ENCODE measurements around the gene AICDA. TPM values are rescaled to one million over a fixed set of nuclear protein-coding genes. Genes with fewer than 3 reads are reported as not detected.
"Not testable (repeated sequence)": the region's sequence is repeated elsewhere in the genome, so short reads cannot be mapped to it uniquely, and the experiment has no call there.

The AICDA gene
- total RNA-seq, 4 donors from 2014 or later = not detected

DNA sequence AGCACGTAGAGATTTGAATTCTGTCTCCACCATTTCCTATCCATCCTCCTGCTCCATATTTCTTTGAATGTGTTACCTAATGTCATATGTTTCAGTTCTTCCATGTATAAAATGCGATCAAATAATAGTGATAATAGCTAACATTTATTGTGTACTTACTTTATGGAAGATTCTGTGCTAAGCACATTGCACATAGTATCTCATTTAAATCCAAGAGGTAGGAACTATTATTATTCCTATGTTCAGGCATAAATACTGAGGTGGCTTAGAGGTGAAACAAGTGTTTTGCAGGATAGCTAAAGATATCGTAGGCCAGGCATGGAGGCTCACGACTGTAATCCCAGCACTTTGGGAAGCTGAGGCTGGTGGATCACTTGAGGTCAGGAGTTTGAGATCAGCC lies 17.5 kb upstream of the AICDA start:
- 93% methylated on average over 4 of the region's 4 CpGs for WGBS
- DNase-seq (ENCODE audit: low spot score in 2 of 2) = no peak

DNA sequence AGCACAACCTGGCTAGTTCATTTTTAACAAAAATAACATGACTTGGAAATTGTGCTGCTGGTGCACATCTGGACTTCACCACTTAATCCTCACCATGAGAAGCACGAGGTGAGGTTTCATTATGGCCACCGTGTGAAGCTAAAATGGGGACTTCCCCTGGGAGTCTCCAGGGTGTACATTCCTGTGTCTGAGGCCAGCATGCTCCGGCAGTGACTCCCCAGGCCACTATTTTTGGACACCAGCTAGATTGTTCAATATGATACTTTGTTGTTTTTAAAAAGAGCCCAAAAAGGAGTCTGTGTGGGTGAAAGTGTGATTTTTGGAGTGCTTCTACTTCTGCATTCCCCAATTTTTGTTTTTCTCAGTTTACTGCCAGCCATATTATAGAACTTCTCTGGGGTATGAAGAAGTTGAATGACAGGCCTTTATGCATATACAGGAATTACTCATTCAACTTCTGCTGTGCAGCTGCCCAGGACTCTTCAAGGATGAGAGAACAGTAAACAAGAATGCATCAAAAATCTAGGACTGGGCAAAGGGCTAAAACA lies 16.9 kb upstream of the AICDA start:
- TF ChIP-seq, protein P1, sequence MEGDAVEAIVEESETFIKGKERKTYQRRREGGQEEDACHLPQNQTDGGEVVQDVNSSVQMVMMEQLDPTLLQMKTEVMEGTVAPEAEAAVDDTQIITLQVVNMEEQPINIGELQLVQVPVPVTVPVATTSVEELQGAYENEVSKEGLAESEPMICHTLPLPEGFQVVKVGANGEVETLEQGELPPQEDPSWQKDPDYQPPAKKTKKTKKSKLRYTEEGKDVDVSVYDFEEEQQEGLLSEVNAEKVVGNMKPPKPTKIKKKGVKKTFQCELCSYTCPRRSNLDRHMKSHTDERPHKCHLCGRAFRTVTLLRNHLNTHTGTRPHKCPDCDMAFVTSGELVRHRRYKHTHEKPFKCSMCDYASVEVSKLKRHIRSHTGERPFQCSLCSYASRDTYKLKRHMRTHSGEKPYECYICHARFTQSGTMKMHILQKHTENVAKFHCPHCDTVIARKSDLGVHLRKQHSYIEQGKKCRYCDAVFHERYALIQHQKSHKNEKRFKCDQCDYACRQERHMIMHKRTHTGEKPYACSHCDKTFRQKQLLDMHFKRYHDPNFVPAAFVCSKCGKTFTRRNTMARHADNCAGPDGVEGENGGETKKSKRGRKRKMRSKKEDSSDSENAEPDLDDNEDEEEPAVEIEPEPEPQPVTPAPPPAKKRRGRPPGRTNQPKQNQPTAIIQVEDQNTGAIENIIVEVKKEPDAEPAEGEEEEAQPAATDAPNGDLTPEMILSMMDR (IDR thresholded peaks at IDR 0.05) = no peak
- TF ChIP-seq POLR2A (IDR thresholded peaks at IDR 0.05) (no peak), POLR2AphosphoS5 (IDR thresholded peaks at IDR 0.05) (no peak), EP300 (IDR thresholded peaks at IDR 0.05) (no peak)
- no peaks in the 10 kb centered on the region for H3K9me3 ChIP-seq

More for the DNA sequence above, 17.5 kb upstream of the AICDA start:
- H3K27ac ChIP-seq = no peak overlapping the region
- no peaks in the 10 kb centered on the region for H3K27me3 ChIP-seq
- no peak for TF ChIP-seq POLR2A (IDR thresholded peaks at IDR 0.05)
- TF ChIP-seq, protein P1 (IDR thresholded peaks at IDR 0.05) = no peak
- TF ChIP-seq EP300 (IDR thresholded peaks at IDR 0.05) = no peak
- H3K4me1 ChIP-seq = no peaks in the 10 kb centered on the region
- no peaks in the 10 kb centered on the region for H3K36me3 ChIP-seq
- no peaks in the 10 kb centered on the region for H3K9me3 ChIP-seq
- H3K4me3 ChIP-seq = no peak overlapping the region

DNA sequence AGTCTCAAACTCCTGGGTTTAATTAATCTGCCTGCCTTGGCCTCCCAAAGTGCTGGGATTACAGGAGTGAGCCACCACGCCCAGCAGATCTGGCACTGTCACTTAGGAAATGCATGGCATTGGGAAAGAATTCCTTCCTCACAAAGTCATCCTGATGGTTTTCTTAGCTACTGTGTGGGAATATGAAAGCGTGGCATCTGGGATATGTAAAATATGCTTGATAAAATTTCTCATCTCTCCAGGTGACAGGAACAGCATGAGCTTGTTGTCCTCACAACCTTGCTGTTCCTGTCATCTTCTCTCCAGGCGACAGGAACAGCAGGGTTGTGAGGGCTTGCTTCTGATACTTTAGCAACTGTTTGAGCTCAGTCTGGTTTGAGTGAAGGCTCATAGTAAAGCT lies 16.1 kb upstream of the AICDA start:
- TF ChIP-seq POLR2AphosphoS5 (IDR thresholded peaks at IDR 0.05) (no peak), POLR2A (IDR thresholded peaks at IDR 0.05) (no peak), EP300 (IDR thresholded peaks at IDR 0.05) (no peak)
- WGBS = 76% methylated on average over 3 of the region's 3 CpGs
- no peaks in the 10 kb centered on the region for H3K4me1 ChIP-seq
- H3K27ac ChIP-seq = no peak overlapping the region
- H3K27me3 ChIP-seq = no peaks in the 10 kb centered on the region
- H3K9me3 ChIP-seq = no peaks in the 10 kb centered on the region
- no peak for DNase-seq (ENCODE audit: low spot score in 2 of 2)
- H3K4me3 ChIP-seq = no peak overlapping the region
- no peaks in the 10 kb centered on the region for H3K36me3 ChIP-seq

More for the DNA sequence above, 16.9 kb upstream of the AICDA start:
- no peak for DNase-seq (ENCODE audit: low spot score in 2 of 2)
- no peaks in the 10 kb centered on the region for H3K36me3 ChIP-seq
- H3K27me3 ChIP-seq = no peaks in the 10 kb centered on the region
- no peak overlapping the region for H3K4me3 ChIP-seq
- H3K4me1 ChIP-seq = no peaks in the 10 kb centered on the region
- no peak overlapping the region for H3K27ac ChIP-seq
- 4% methylated on average over 3 of the region's 3 CpGs for WGBS

DNA sequence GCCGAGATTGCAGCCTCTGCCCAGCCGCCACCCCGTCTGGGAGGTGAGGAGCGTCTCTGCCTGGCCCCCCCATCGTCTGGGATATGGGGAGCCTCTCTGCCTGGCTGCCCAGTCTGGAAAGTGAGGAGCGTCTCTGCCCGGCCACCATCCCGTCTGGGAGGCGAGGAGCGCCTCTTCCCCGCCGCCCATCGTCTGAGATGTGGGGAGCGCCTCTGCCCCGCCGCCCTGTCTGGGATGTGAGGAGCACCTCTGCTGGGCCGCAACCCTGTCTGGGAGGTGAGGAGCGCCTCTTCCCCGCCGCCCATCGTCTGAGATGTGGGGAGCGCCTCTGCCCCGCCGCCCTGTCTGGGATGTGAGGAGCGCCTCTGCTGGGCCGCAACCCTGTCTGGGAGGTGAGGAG lies 12.1 kb upstream of the AICDA start:
- H3K27me3 ChIP-seq; H3K4me3 ChIP-seq; DNase-seq (ENCODE audit: low spot score in 2 of 2); H3K9me3 ChIP-seq; H3K4me1 ChIP-seq; H3K27ac ChIP-seq; H3K36me3 ChIP-seq: not testable (repeated sequence)
- WGBS = 100% methylated on average over 10 of the region's 26 CpGs

DNA sequence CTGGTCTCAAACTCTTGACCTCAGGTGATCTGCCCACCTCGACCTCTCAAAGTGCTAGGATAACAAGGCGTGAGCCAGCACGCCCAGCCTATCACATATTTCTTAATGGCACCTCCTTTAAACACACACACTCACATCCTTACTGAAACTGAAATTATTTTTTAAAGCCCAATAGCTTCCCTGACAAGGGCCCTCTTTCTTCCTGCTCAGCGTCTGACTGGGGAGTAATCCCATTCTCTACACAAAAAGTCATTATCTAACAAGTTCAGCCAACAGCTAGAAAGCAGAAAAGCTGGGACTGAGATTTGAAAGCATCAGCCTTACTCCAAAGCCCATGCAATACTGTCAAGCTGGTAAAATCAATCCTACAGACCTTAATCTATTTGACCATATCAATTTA lies 10.0 kb upstream of the AICDA start:
- WGBS = 67% methylated on average over 4 of the region's 4 CpGs
- no peak for DNase-seq (ENCODE audit: low spot score in 2 of 2)
- Histone ChIP-seq H3K4me1 (no peaks in the 10 kb centered on the region), H3K27me3 (no peaks in the 10 kb centered on the region), H3K9me3 (no peaks in the 10 kb centered on the region), H3K4me3 (no peak overlapping the region), H3K27ac (no peak overlapping the region), H3K36me3 (no peaks in the 10 kb centered on the region)
- TF ChIP-seq EP300 (IDR thresholded peaks at IDR 0.05) (no peak), POLR2A (IDR thresholded peaks at IDR 0.05) (no peak), POLR2AphosphoS5 (IDR thresholded peaks at IDR 0.05) (no peak)
- TF ChIP-seq, protein P1 (IDR thresholded peaks at IDR 0.05) = no peak

DNA sequence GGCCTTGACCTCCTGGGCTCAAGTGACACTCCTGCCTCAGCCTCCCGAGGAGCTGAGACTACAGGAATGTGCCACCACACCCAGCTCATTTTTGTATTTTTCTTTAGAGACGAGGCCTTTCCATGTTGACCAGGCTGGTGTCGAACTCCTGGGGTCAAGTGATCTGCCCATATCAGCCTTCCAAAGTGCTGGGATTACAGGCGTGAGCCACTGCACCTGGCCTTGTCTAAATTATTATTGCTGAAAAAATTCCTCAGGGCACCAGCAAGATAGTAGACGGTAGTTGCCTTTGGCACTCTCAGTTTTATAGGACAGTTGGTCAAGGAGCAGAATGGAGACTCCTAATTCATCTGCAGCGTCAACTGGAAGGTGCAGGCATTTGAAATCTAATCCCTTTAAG lies 2.5 kb upstream of the AICDA start:
- H3K4me3 ChIP-seq = no peak overlapping the region
- H3K36me3 ChIP-seq = no peaks in the 10 kb centered on the region
- no peak for TF ChIP-seq POLR2A (IDR thresholded peaks at IDR 0.05)
- no peak for TF ChIP-seq POLR2AphosphoS5 (IDR thresholded peaks at IDR 0.05)
- TF ChIP-seq, protein P1 (IDR thresholded peaks at IDR 0.05) = no peak
- TF ChIP-seq EP300 (IDR thresholded peaks at IDR 0.05) = no peak
- WGBS = 82% methylated on average over 6 of the region's 6 CpGs
- no peaks in the 10 kb centered on the region for H3K4me1 ChIP-seq
- H3K27me3 ChIP-seq = no peaks in the 10 kb centered on the region
- no peak for DNase-seq (ENCODE audit: low spot score in 2 of 2)
- H3K27ac ChIP-seq = no peak overlapping the region
- H3K9me3 ChIP-seq = no peaks in the 10 kb centered on the region

DNA sequence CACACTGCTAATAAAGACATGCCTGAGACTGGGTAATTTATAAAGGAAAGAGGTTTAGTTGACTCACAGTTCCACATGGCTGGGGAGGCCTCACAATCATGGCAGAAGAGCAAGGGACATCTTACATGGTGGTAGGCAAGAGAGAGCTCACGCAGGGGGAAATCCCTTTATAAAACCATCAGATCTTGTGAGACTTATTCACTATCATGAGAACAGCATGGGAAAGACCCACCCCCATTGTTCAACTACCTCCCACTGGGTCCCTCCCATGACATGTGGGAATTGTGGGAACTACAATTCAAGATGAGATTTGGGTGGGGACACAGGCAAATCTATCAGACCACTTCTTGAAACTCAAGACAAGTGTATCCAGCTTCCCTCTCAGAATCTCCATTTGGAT lies 1.2 kb upstream of the AICDA start:
- not testable (repeated sequence) for H3K27ac ChIP-seq; H3K4me1 ChIP-seq; H3K36me3 ChIP-seq; DNase-seq (ENCODE audit: low spot score in 2 of 2); H3K9me3 ChIP-seq; H3K27me3 ChIP-seq; H3K4me3 ChIP-seq
- 90% methylated on average over 1 of the region's 1 CpG for WGBS
